Fibroblast of pulmonary artery (primary cell): ENCODE results near the gene GRSF1.
"Not testable (repeated sequence)": the region's sequence is repeated elsewhere in the genome, so short reads cannot be mapped to it uniquely, and the experiment has no call there.

Source experiments
- DNase-seq: peaks from one replicate; pipeline ENCODE4 v3.0.0-alpha.2; 2010; ENCODE audit warnings: low read depth
- H3K4me3 ChIP-seq: replicated peaks from 2 replicates; pipeline ENCODE4 v1.5.1; 2011; ENCODE audit warnings: low read depth, mild to moderate bottlenecking, control low read depth, low read length, moderate library complexity
- TF ChIP-seq, protein P1 (sequence below): IDR thresholded peaks from 2 replicates; pipeline ENCODE4 v1.5.1; 2011; ENCODE audit warnings: mild to moderate bottlenecking, control low read depth, low read length, inconsistent platforms; ENCODE audit errors: missing control alignments

The GRSF1 gene

DNA sequence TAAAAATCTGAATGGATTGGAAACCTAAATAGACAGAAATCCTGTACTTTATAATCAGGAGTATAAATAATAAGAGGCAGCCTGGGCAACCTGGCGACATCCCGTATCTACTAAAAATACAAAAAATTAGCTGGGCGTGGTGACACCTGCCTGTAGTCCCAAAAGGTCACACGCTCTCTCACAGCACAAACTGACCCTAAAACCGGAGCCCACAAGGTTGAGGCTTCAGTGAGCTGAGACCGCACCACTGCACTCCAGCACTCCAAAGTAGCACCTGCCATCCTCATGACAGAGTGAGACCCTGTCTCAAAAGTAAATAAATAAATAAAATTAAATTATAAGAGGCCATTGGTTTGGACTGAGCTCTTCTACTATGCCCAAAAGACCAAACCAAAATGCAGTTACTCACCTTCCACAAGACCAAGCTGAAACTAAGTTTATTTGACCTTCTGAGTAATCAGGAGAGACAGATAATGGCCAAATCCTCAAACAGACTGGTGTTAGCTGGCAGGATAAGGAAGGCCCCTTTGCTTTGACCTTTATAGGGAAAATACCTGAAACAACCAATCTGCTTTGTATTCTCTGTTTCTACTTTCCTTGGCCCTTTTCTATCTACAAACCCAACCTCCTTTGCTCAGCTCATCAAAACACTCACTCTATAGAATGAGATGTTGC lies 3.2 kb upstream of the GRSF1 start:
- no peak overlapping the region for H3K4me3 ChIP-seq
- TF ChIP-seq, protein P1, sequence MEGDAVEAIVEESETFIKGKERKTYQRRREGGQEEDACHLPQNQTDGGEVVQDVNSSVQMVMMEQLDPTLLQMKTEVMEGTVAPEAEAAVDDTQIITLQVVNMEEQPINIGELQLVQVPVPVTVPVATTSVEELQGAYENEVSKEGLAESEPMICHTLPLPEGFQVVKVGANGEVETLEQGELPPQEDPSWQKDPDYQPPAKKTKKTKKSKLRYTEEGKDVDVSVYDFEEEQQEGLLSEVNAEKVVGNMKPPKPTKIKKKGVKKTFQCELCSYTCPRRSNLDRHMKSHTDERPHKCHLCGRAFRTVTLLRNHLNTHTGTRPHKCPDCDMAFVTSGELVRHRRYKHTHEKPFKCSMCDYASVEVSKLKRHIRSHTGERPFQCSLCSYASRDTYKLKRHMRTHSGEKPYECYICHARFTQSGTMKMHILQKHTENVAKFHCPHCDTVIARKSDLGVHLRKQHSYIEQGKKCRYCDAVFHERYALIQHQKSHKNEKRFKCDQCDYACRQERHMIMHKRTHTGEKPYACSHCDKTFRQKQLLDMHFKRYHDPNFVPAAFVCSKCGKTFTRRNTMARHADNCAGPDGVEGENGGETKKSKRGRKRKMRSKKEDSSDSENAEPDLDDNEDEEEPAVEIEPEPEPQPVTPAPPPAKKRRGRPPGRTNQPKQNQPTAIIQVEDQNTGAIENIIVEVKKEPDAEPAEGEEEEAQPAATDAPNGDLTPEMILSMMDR = no peak
- no peak for DNase-seq

DNA sequence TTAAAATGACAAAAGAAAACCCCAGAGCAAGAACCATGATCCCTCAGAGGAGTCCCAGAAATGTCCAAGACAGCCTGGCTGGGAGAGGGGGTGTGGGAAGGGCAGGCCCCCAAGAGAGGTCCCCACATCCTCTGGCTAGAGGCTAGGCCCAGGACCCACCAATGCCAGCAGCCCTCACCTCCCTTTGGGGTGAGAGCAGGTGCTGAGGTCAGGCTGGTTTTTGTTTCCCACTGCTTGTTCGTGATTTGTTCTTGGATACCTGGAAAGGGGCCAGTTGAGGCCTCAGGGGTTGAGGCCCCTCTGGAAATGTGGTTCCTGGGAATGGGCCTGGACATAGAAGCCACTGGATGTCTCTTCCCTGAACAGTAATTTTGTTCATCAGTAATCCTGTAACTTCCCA lies 2.3 kb upstream of the GRSF1 start:
- DNase-seq = no peak
- H3K4me3 ChIP-seq = no peak overlapping the region
- TF ChIP-seq, protein P1 = no peak

DNA sequence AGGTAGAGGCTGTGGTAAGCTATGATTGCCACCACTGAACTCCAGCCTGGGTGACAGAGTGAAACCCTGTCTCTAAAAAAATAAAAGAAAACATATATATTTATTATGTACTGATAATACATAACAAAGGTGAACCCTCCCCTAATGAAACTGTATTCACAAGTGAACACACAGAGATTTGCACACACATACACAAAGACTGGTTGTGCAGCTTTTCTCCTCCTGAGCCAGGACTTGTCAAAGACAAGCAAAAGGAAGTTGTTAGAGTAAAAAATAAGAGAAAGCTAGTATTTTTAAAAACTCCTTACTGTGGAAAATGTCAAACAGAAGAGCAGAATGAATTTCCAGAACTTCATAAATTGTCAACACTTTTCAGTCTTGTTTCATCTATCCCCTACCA lies 1.5 kb upstream of the GRSF1 start:
- no peak overlapping the region for H3K4me3 ChIP-seq
- TF ChIP-seq, protein P1 = no peak
- no peak for DNase-seq

DNA sequence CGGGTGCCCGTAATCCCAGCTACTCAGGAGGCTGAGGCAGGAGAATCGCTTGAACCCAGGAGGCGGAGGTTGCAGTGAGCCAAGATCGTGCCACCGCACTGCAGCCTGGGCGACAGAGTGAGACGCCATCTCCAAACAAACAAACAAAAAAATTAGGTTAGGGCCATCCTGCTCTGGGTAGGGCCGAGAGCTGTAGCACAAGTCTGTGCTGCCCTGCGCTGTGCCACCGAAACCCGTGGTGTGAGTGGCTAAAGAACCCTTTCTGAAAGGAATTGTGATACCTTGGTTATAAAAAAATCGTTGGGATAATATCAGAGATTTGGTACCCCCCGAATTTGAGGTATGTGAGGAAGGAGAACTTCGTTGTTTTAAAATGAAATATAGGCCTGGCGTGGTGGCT lies 941 bp upstream of the GRSF1 start:
- not testable (repeated sequence) for DNase-seq, H3K4me3 ChIP-seq

DNA sequence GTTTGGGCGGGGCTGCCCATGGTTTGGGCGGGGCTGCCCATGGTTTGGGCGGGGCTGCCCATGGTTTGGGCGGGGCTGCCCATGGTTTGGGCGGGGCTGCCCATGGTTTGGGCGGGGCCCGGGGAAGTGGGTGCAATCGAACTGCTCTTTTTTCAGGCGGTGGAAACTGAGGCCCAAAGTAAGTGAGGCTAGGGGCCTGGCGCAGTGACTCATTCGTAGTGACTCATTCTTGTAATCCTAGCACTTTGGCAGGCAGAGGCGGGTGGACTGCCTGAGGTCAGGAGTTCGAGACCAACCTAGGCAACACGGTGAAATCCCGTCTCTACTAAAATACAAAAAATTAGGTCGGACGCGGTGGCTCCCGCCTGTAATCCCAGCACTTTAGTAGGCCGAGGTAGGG lies 447 bp upstream of the GRSF1 start:
- peak; percentile 26 for DNase-seq
- H3K4me3 ChIP-seq = not testable (repeated sequence)

DNA sequence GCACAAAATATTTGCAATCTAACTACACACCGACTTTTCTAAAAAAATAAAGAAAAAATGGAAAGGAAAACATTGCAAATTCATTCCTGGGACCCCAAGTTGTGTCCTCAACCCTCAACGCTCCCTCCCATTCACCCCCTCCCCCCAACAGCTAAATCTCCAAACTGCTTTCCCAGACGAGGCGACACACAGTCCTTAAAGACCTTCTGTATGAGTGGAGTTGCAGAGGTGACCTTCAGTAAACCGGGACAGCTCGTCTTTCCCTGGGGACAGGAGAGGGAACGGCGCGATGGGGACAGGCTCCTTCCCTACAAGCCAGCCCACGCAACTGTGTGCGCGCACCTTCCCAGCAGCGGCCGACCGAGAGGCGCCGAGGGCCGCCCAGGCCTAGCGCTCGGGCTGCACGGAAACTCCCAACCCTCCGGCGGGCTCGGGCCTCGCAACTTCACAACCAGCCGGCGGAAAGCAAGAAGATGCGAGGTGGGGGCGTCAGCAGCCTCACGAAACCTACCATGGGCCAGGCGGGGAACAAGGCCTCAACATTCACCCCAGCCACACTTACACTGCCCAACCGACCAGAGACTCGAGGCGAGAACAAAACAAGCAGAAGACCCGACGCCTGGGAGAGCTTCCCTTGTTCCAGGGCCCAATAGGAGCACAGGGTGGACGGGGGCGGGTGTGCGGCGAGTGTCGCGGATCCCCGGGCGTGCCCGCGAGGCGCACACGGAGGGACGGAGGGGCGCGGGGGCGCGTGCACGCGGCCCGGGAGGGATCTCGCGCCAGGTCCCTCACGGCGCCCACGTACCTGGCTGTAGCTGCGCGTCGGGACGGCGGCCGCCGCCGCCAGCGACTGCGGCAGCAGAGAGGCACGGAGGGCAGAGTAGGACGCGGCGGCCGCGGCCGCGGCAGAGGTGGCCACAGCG lies 763 bp downstream of the GRSF1 start:
- TF ChIP-seq, protein P1 = no peak
- peak; percentile 60 for DNase-seq
- H3K4me3 ChIP-seq = peak overlapping the region; percentile 72

DNA sequence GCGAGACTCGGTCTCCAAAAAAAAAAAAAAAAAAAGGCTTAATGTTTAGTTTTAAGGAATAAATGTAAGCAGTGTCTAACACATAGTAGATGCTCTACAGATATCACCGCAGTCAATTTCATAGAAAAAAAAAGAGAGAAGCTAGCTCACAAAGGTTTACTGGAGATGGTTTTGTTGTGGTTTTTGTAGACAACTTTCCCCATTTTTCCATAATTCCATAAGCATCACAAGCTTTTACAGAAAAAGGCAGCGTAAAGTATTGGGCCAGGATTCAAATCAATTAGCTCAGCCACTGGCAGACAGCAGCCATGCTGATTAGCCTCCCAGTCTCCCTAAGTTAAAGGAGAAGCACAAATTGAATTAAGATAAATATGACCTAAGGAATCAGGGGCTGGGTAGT lies 1.5 kb downstream of the GRSF1 start:
- peak; percentile 24 for DNase-seq
- peak overlapping the region; percentile 72 for H3K4me3 ChIP-seq
- TF ChIP-seq, protein P1 = no peak

DNA sequence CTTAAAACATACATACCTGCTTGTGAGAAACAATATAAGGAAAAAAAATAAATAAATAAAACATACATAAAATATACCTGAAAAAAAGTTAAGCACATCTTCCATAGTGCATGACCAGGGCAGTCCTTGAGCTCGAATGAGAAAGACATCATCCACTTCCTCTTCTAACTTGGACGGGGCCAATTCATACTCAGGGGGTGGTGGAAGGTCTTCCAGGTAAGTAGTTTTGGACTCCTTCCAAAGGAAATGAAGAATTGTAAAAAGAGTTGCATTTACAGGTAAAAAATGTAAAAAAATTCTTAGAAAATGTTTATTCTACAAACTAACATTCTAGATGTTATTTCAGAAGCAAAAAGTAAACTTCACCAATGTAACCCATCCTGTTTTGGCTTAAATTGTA lies 3.6 kb downstream of the GRSF1 start:
- TF ChIP-seq, protein P1 = no peak
- no peak overlapping the region for H3K4me3 ChIP-seq
- no peak for DNase-seq
